IMR-90 (cell line): ENCODE measurements around the gene STX2. TPM values are rescaled to one million over a fixed set of nuclear protein-coding genes. Genes with fewer than 3 reads are reported as not detected.

ENCODE experiments used
- MAFK ChIP-seq: IDR thresholded peaks from 2 replicates; pipeline ENCODE4 v1.6.1; 2012; ENCODE audit warnings: low read depth, low read length, improper control_type of control experiment
- RCOR1 ChIP-seq: IDR thresholded peaks from 2 replicates; pipeline ENCODE4 v1.6.1; 2012; ENCODE audit warnings: mild to moderate bottlenecking, low read length, improper control_type of control experiment; ENCODE audit not compliant: insufficient replicate concordance
- SMC3 ChIP-seq: fragments of 150-350 bp; IDR thresholded peaks from 2 replicates; pipeline ENCODE4 v1.6.1; 2016; ENCODE audit warnings: low read depth, mild to moderate bottlenecking, antibody characterized with exemption, low read length, moderate library complexity
- polyA plus RNA-seq, 3 experiments: library from polyadenylated mRNA; depleted of rRNA; stranded (reverse); fragments of >200 nt; gene quantifications; 2 replicates each; pipeline ENCODE4 v1.2.3, GENCODE V29; 2012; ENCODE audit warnings: low replicate concordance in 1 of 3
- total RNA-seq: library from RNA; depleted of rRNA; stranded (reverse); fragments of >200 nt; gene quantifications from 2 replicates; pipeline ENCODE4 v1.2.3, GENCODE V29; 2012

The STX2 gene
- total and polyA plus RNA-seq, 2 of the 4 experiments (the other 2 are of a cell fraction): 26.9 to 32.5 TPM

- no peak for TF ChIP-seq MAFK
- TF ChIP-seq RCOR1: no peak
- TF ChIP-seq SMC3: no peak
Measured at GRCh38 chr12:130871286-130872178, 32.5 kb upstream of the STX2 start, which contains the start of gene RAN (continued).
